Measurements from ENCODE around the gene CLEC4F. TPM values are rescaled to one million over a fixed set of nuclear protein-coding genes. Genes with fewer than 3 reads are reported as not detected.
"Not testable (repeated sequence)": the region's sequence is repeated elsewhere in the genome, so short reads cannot be mapped to it uniquely, and the experiment has no call there.

The CLEC4F gene
- total RNA-seq, 1 experiment from 2014 or later = not detected

- no peak for DNase-seq (ENCODE audit: low read depth)
Observed at GRCh38 chr2:70827388-70827787, 7.0 kb upstream of the CLEC4F start.

- DNase-seq (ENCODE audit: low read depth) = no peak
Observed at GRCh38 chr2:70826696-70827350, 6.4 kb upstream of the CLEC4F start.

- no peak for DNase-seq (ENCODE audit: low read depth)
Observed at GRCh38 chr2:70823249-70823648, 2.9 kb upstream of the CLEC4F start.

GRCh38 chr2:70822843-70823242 lies 2.4 kb upstream of the CLEC4F start:
- DNase-seq (ENCODE audit: low read depth) = no peak

- no peak for DNase-seq (ENCODE audit: low read depth)
Observed at GRCh38 chr2:70817284-70817954, 3.0 kb downstream of the CLEC4F start.

DNA sequence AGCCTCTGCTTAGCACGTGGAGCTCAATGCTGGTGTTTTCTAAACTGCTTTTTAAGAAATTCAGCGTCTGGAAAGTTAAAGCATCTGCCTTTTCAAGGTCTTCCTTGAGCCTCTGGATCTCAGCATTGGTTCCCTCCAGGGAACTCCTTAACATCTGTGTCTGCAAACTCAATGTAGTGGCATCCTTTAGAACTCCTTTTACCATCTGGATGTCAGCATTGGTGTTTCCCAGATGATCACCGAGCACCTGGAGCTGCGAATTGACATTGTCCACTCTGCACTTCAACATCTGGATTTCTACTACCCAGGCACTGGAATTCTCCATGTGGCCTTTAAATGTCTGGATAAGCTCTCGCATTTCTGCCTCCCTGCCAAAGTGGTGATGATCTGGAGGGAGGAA lies 3.7 kb downstream of the CLEC4F start:
- no peak for DNase-seq (ENCODE audit: low read depth)

- no peak for DNase-seq (ENCODE audit: low read depth)
Observed at GRCh38 chr2:70808983-70809958, 11.1 kb downstream of the CLEC4F start.

GRCh38 chr2:70807828-70808118 lies 12.6 kb downstream of the CLEC4F start:
- no peak for DNase-seq (ENCODE audit: low read depth)

DNA sequence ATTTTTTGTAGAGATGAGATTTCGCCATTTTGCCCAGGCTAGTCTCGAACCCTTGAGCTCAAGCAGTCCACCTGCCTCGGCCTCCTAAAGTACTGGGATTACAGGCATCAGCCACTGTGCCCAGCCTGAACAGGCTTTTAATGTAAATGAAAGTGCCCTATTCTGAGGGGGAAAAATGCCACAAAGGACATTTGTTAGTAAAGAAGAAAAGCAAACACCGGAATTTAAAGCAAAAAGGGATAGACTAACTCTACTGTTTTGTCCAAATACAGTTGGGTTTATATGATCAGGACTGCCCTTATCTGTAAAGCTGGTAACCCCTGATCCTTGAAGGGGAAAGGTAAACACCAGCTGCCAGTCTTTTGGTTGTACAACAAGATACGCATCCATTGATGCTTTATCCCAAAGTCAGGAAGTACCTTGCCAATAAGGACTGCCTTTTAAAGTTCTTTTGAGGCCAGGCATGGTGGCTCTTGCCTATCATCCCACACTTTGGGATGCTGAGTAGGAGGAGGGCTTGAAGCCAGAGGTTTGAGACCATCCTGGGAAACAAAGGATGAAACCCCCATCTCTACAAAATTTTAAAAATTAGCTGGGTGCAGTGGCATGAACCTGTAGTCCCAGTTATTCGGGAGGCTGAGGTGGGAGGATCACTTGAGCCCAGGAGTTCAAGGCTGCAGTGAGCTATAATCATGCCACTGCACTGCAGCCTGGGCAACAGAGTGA lies 13.1 kb downstream of the CLEC4F start:
- DNase-seq (ENCODE audit: low read depth) = no peak

DNA sequence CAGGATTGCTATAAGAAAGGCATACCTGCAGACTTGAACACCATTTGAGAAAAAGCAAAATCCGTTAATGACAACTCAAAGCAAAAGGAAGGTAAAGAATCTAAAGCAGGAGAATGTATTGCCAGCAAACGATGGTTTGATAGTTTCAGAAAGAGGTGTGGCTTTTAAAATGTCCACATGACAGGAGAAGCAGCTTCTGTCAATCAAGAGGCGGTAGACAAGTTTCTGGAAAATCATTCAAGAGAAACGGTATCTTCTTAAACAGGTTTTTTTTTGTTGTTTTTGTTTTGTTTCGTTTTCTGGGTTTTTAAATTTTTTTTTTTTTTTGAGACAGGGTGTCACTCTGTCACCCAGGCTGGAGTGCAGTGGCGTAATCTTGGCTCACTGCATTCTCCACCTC lies 13.8 kb downstream of the CLEC4F start:
- no peak for DNase-seq (ENCODE audit: low read depth)

- no peak for DNase-seq (ENCODE audit: low read depth)
Observed at GRCh38 chr2:70806013-70806412, 14.4 kb downstream of the CLEC4F start.

- DNase-seq (ENCODE audit: low read depth) = no peak
Observed at GRCh38 chr2:70801607-70802263, 18.7 kb downstream of the CLEC4F start.

- DNase-seq (ENCODE audit: low read depth) = no peak
Observed at GRCh38 chr2:70799706-70800105, 20.7 kb downstream of the CLEC4F start.

DNA sequence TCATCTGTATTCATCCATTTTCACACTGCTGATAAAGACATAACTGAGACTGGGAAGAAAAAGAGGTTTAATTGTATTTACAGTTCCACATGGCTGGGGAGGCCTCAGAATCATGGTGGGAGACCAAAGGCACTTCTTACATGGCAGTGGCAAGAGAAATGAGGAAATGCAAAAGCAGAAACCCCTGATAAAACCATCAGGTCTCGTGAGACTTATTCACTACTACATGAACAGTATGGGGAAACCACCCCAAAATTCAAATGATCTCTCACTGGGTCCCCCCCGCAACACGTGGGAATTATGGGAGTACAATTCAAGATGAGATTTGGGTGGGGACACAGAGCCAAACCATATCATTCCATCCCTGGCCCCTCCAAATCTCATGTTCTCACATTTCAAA lies 22.4 kb downstream of the CLEC4F start:
- not testable (repeated sequence) for DNase-seq (ENCODE audit: low read depth)

GRCh38 chr2:70797506-70797905 lies 22.9 kb downstream of the CLEC4F start:
- DNase-seq (ENCODE audit: low read depth) = no peak

DNA sequence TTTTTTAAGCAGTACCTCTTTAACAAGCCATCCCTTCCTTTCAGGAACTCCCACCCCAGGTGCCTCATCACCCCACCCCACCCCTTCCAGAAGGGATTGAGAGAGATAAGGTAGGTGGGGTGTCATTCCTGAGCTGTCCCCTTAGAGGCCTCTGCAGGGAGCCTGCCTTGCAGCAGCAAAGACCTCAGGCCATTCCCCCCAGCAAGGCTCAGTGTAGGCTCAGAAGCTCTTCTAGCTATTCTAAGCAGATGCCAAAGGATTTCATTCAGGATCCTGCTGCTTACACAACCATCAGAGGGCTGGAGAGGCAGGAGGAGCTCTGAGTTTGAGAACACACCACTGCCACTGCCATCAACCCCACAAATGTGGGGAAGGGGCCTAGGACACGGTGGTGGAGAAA lies 24.1 kb downstream of the CLEC4F start:
- no peak for DNase-seq (ENCODE audit: low read depth)

GRCh38 chr2:70795164-70795995 lies 25.0 kb downstream of the CLEC4F start:
- no peak for DNase-seq (ENCODE audit: low read depth)

DNA sequence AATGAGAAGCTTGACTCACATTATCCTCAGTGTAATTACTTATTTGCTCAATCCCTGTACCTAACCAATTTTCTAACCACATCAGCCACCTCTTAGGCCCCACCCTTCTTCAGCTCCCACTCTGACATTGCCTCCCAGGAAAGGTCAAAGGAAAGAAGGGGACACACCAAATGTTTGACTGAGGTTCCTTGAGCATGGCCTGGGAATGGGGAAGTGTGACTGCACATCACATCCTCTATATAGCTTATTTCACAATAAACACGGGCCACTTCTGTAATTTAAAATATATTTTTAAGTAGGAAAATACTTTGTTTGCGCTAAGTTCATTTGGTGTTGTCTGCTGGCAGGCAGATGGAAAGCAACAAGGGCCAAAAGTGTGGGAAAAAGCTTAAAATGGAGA lies 26.9 kb downstream of the CLEC4F start:
- no peak for DNase-seq (ENCODE audit: low read depth)

GRCh38 chr2:70790136-70790828 lies 30.1 kb downstream of the CLEC4F start, which contains the start of gene FIGLA:
Gene FIGLA (minus strand): TSS chr2:70790643. CDS start chr2:70790638, 5 bp downstream.
- no peak for DNase-seq (ENCODE audit: low read depth)
